Spleen (tissue), 11 donors: ENCODE data around the gene SCYGR8. TPM values are rescaled to one million over a fixed set of nuclear protein-coding genes. Genes with fewer than 3 reads are reported as not detected.

Experiments
- DNase-seq: peaks from one replicate; pipeline ENCODE4 v3.0.0-alpha.2; 2020
- H3K27ac ChIP-seq, 8 donors: fragments of 200-600 bp; sonication (generic) in 7 of 8; 1 replicate in 4 of 8; 2 replicates in 4 of 8; pipeline versions ENCODE4 v1.5.0 to v1.8.0; 2016 to 2021; ENCODE audit warnings: inconsistent platforms in 4 of 8, mild to moderate bottlenecking in 4 of 8, moderate library complexity in 1 of 8
- H3K27me3 ChIP-seq, 7 donors: fragments of 200-600 bp; sonication (generic) in 6 of 7; replicated peaks in 1 of 7; 1 replicate in 4 of 7; 2 replicates in 3 of 7; pipeline versions ENCODE4 v1.5.0 to v1.8.0; 2016 to 2021; ENCODE audit warnings: inconsistent platforms in 3 of 7, mild to moderate bottlenecking in 1 of 7
- H3K36me3 ChIP-seq, 6 donors: fragments of 200-600 bp; sonication (generic) in 5 of 6; 1 replicate in 4 of 6; 2 replicates in 2 of 6; pipeline versions ENCODE4 v1.5.0 to v1.8.0; 2016 to 2021; ENCODE audit warnings: inconsistent platforms in 2 of 6
- H3K4me1 ChIP-seq, 6 donors: fragments of 200-600 bp; sonication (generic) in 5 of 6; 1 replicate in 3 of 6; 2 replicates in 3 of 6; pipeline versions ENCODE4 v1.5.0 to v1.8.0; 2016 to 2021; ENCODE audit warnings: inconsistent platforms in 3 of 6
- H3K4me3 ChIP-seq, 8 donors: fragments of 200-600 bp; sonication (generic) in 7 of 8; 1 replicate in 4 of 8; 2 replicates in 4 of 8; pipeline versions ENCODE4 v1.5.0 to v1.8.0; 2016 to 2021; ENCODE audit warnings: inconsistent platforms in 4 of 8, mild to moderate bottlenecking in 4 of 8, moderate library complexity in 2 of 8
- H3K9me3 ChIP-seq, 8 donors: fragments of 200-600 bp; sonication (generic) in 7 of 8; 1 replicate in 4 of 8; 2 replicates in 4 of 8; pipeline versions ENCODE4 v1.5.0 to v1.8.0; 2016 to 2021; ENCODE audit warnings: inconsistent platforms in 4 of 8
- POLR2A ChIP-seq, 3 donors: fragments of 450-650 bp; IDR thresholded peaks; one replicate each; pipeline ENCODE4 v1.5.1; 2017; ENCODE audit warnings: antibody characterized with exemption in 3 of 3, mild to moderate bottlenecking in 1 of 3
- POLR2AphosphoS5 ChIP-seq, 3 donors: sonication (generic); formaldehyde crosslinking; IDR thresholded peaks; one replicate each; pipeline ENCODE4 v1.5.1; 2017; ENCODE audit warnings: antibody characterized with exemption in 3 of 3
- WGBS, 5 donors: extraction: QIAGEN DNeasy Blood & Tissue Kit in 3 of 5; methylation state at CpG; one replicate each; pipeline versions ENCODE4 v1.1.5 to v1.1.7; 2013 to 2018; 5-methylcytosine and 5-hydroxymethylcytosine counted together
- intact Hi-C: fragments of 100-400 bp; cut with DNase I; formaldehyde crosslinking; loops from one replicate; pipeline ENCODE4 v1.15.0; 2023; ENCODE audit warnings: low total_unique reads
- polyA plus RNA-seq, 3 donors: library from polyadenylated mRNA; stranded (reverse); fragments of 200-250 nt; gene quantifications; one replicate each; pipeline ENCODE4 v1.2.1, GENCODE V29; 2013
- total RNA-seq, 7 donors: library from RNA; depleted of rRNA in 3 of 7; stranded (reverse); fragments of >200 nt in 3 of 7; fragmentation: NEBNext Ultra II Directional in 4 of 7; extraction: Animal tissue kit (Norgen Biotek cat#: 25700) in 4 of 7; gene quantifications; one replicate each; pipeline versions ENCODE4 v1.1.0 to v1.2.1, GENCODE V29; 2016 to 2021
- TF ChIP-seq, protein P1 (sequence below), 11 experiments: fragments of 200-600 bp in 7 of 11; fragments of 450-650 bp in 4 of 11; sonication (generic) in 4 of 11; IDR thresholded peaks in 8 of 11; conservative IDR thresholded peaks in 3 of 11; 1 replicate in 7 of 11; 2 replicates in 4 of 11; pipeline versions ENCODE4 v1.4.0 to v1.8.0; 2016 to 2021; ENCODE audit warnings: antibody characterized with exemption in 11 of 11, inconsistent platforms in 4 of 11, mild to moderate bottlenecking in 1 of 11
- donor health status: healthy with polysubstance abuse.
- donor health status: DM: no; HTN: no; CAD: no; lungs with moderate emphysema.
- donor health status: DM: no; HTN: no; CAD: no.
- donor health status: Bipolar disorder and iron deficiency.
- donor health status: healthy.
- donor health status: DM: no; HTN: no; CAD: no.
- donor health status: DM: yes; HTN: yes; CAD: no.

The SCYGR8 gene
- total and polyA plus RNA-seq, 10 donors: not detected

- H3K4me3 ChIP-seq: no peak overlapping the region
- peaks cover 0 to 10% (median 8%) of the 10 kb centered on the region in 6 donors for H3K4me1 ChIP-seq
- no peaks in the 10 kb centered on the region for H3K36me3 ChIP-seq
- intact Hi-C loops: no loop called here
- WGBS, 5 donors: 63 to 100% (median 96%) methylated on average over 1 of the region's 1 CpG
- H3K27ac ChIP-seq: no peak overlapping the region
- no peak for DNase-seq
- H3K9me3 ChIP-seq: no peaks in the 10 kb centered on the region
- no peak for TF ChIP-seq POLR2AphosphoS5 (IDR thresholded peaks at IDR 0.05)
- TF ChIP-seq, protein P1, sequence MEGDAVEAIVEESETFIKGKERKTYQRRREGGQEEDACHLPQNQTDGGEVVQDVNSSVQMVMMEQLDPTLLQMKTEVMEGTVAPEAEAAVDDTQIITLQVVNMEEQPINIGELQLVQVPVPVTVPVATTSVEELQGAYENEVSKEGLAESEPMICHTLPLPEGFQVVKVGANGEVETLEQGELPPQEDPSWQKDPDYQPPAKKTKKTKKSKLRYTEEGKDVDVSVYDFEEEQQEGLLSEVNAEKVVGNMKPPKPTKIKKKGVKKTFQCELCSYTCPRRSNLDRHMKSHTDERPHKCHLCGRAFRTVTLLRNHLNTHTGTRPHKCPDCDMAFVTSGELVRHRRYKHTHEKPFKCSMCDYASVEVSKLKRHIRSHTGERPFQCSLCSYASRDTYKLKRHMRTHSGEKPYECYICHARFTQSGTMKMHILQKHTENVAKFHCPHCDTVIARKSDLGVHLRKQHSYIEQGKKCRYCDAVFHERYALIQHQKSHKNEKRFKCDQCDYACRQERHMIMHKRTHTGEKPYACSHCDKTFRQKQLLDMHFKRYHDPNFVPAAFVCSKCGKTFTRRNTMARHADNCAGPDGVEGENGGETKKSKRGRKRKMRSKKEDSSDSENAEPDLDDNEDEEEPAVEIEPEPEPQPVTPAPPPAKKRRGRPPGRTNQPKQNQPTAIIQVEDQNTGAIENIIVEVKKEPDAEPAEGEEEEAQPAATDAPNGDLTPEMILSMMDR (IDR thresholded peaks at IDR 0.05 in 8 of 11, conservative IDR thresholded peaks at IDR 0.05 in 3 of 11): no peak
- no peak for TF ChIP-seq POLR2A (IDR thresholded peaks at IDR 0.05)
- H3K27me3 ChIP-seq: peaks cover 0 to 31% (median 5%) of the 10 kb centered on the region in 7 donors
Measured at GRCh38 chr2:227713291-227713690, 32.4 kb upstream of the SCYGR8 start.

DNA sequence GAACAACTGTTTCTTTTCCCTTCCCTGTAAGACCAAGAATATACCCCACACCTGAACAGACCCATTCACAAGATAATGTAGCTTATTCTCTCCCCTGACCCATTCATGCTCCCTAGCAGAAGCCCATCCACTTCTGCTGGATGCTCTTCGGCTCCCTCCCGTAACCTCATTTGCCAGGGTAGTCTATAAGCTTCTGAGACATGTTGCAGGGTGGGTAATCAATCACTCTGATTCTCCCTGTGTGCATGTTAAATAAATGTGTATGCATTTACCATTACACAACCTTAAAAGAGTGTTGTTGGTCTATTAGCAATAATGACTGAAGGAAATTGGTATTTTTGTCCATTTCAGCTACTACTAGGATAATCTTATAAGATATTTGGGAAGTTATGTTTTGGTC, 29.2 kb upstream of the SCYGR8 start:
- no peak overlapping the region for H3K27ac ChIP-seq
- H3K36me3 ChIP-seq: no peaks in the 10 kb centered on the region
- H3K4me3 ChIP-seq: no peak overlapping the region
- 88 to 94% (median 93%) methylated on average over 2 of the region's 2 CpGs for WGBS, 5 donors
- intact Hi-C loops: no loop called here
- TF ChIP-seq, protein P1 (IDR thresholded peaks at IDR 0.05 in 8 of 11, conservative IDR thresholded peaks at IDR 0.05 in 3 of 11): no peak
- TF ChIP-seq POLR2A (IDR thresholded peaks at IDR 0.05) (no peak), POLR2AphosphoS5 (IDR thresholded peaks at IDR 0.05) (no peak)
- peaks cover 0 to 26% (median 9%) of the 10 kb centered on the region in 7 donors for H3K27me3 ChIP-seq
- H3K4me1 ChIP-seq: peaks cover 0 to 10% (median 8%) of the 10 kb centered on the region in 6 donors
- no peaks in the 10 kb centered on the region for H3K9me3 ChIP-seq
- no peak for DNase-seq

- peak within 1 kb of the TSS in 4 of 8 donors; percentile 5 to 59 (median 19) for H3K4me3 ChIP-seq
Measured at GRCh38 chr2:227717687-227718567, 27.8 kb upstream of the SCYGR8 start, which contains the start of gene SLC19A3. SLC19A3 (minus strand) TSS chr2:227718028; CDS start chr2:227702318, 15,710 bp downstream.

More at GRCh38 chr2:227717687-227718567, 27.8 kb upstream of the SCYGR8 start, which contains the start of gene SLC19A3:
- TF ChIP-seq, protein P1 (IDR thresholded peaks at IDR 0.05 in 8 of 11, conservative IDR thresholded peaks at IDR 0.05 in 3 of 11): no peak
- TF ChIP-seq POLR2AphosphoS5 (IDR thresholded peaks at IDR 0.05): peak in 1 of 3 donors; percentile 46
- no peak for TF ChIP-seq POLR2A (IDR thresholded peaks at IDR 0.05)
- intact Hi-C loops: no loop called here
- H3K4me1 ChIP-seq: peaks cover 0 to 10% (median 8%) of the 10 kb centered on the region in 6 donors
- peak within 1 kb of the TSS in 1 of 8 donors; percentile 28 for H3K27ac ChIP-seq
- WGBS, 5 donors: 10 to 18% (median 13%) methylated on average over 26 to 35 of the region's 35 CpGs
- H3K9me3 ChIP-seq: no peaks in the 10 kb centered on the region
- H3K36me3 ChIP-seq: no peaks in the 10 kb centered on the region
- peak; percentile 75 for DNase-seq
- peaks cover 0 to 27% (median 9%) of the 10 kb centered on the region in 7 donors for H3K27me3 ChIP-seq
